ENCODE data around the gene FBXL16. TPM values are rescaled to one million over a fixed set of nuclear protein-coding genes. Genes with fewer than 3 reads are reported as not detected.
A peak's percentile ranks its signal among the peaks of the same experiment; 100 is the strongest.
"Not testable (repeated sequence)": the region's sequence is repeated elsewhere in the genome, so short reads cannot be mapped to it uniquely, and the experiment has no call there.

The FBXL16 gene
- total and polyA plus RNA-seq, 12 donors = 0.04 to 0.64 (median 0.10) TPM; not detected in 4

- H3K27me3 ChIP-seq = peaks cover 0 to 46% (median 19%) of the 10 kb centered on the region in 7 donors
- no peaks in the 10 kb centered on the region for H3K9me3 ChIP-seq
- H3K4me3 ChIP-seq = peak within 1 kb of the TSS; percentile 64 to 94 (median 73)
- peak; percentile 78 to 94 (median 89) for ATAC-seq
- H3K36me3 ChIP-seq = no peaks in the 10 kb centered on the region
- intact Hi-C loops (cut with DNase I) = loop anchor here in 9 of 10 donors (2.0 to 10.0 kb wide), 7 partner anchors 67 to 382 kb away; partner anchors contain the start of genes CHTF18 (in 4 of the 9), RPUSD1 (in 4 of the 9) and C1QTNF8 (in 1 of the 9)
- WGBS, 2 donors = 5 to 8% methylated on average over 65 to 103 of the region's 108 CpGs
- no peak for TF ChIP-seq CTCF (IDR thresholded peaks at IDR 0.05)
- peaks cover 18 to 49% (median 34%) of the 10 kb centered on the region in 9 donors for H3K4me1 ChIP-seq
- peak within 1 kb of the TSS in 8 of 10 donors; percentile 21 to 58 (median 50) for H3K27ac ChIP-seq
- peak; percentile 92 to 95 for DNase-seq
Observed at GRCh38 chr16:714558-715476, 9.2 kb upstream of the FBXL16 start, which contains the start of gene METRN. Gene METRN, plus strand, starts transcription at chr16:715118. Its CDS starts 172 bp downstream, at chr16:715290.

GRCh38 chr16:714079-714478, 8.5 kb upstream of the FBXL16 start:
- H3K27ac ChIP-seq = no peak overlapping the region
- intact Hi-C loops (cut with DNase I) = loop anchor here in 9 of 10 donors (2.0 to 10.0 kb wide), 7 partner anchors 68 to 383 kb away; partner anchors contain the start of genes CHTF18 (in 4 of the 9), RPUSD1 (in 4 of the 9) and C1QTNF8 (in 1 of the 9)
- H3K9me3 ChIP-seq = no peaks in the 10 kb centered on the region
- 69 to 72% methylated on average over 11 of the region's 11 CpGs for WGBS, 2 donors
- no peak for TF ChIP-seq CTCF (IDR thresholded peaks at IDR 0.05)
- H3K27me3 ChIP-seq = peaks cover 0 to 53% (median 25%) of the 10 kb centered on the region in 7 donors
- H3K4me1 ChIP-seq = peaks cover 17 to 44% (median 28%) of the 10 kb centered on the region in 9 donors
- H3K4me3 ChIP-seq = peak overlapping the region in 4 of 10 donors; percentile 45 to 80 (median 50)
- ATAC-seq (peak in 1 of 8 donors; percentile 0), DNase-seq (no peak)
- no peaks in the 10 kb centered on the region for H3K36me3 ChIP-seq

- peak in 6 of 9 donors; percentile 19 to 45 (median 32) for TF ChIP-seq CTCF (IDR thresholded peaks at IDR 0.05)
- not testable (repeated sequence) for ATAC-seq, H3K36me3 ChIP-seq, H3K4me3 ChIP-seq, H3K9me3 ChIP-seq, H3K27ac ChIP-seq, DNase-seq
- Histone ChIP-seq H3K4me1 (peaks cover 17 to 38% (median 26%) of the 10 kb centered on the region in 9 donors), H3K27me3 (peaks cover 0 to 65% (median 38%) of the 10 kb centered on the region in 7 donors)
- 51 to 58% methylated on average over 13 of the region's 13 CpGs for WGBS, 2 donors
- intact Hi-C loops (cut with DNase I) = loop anchor here in 9 of 10 donors (2.0 to 10.0 kb wide), 7 partner anchors 28 to 385 kb away; partner anchors contain the start of genes CHTF18 (in 3 of the 9), RPUSD1 (in 3 of the 9), C1QTNF8 (in 1 of the 9) and CIAO3 (in 1 of the 9)
Observed at GRCh38 chr16:712740-713250, 7.2 kb upstream of the FBXL16 start.
